Large intestine (tissue), 3 donors: ENCODE results near the gene MAML3. TPM values are rescaled to one million over a fixed set of nuclear protein-coding genes. Genes with fewer than 3 reads are reported as not detected.
"Not testable (repeated sequence)": the region's sequence is repeated elsewhere in the genome, so short reads cannot be mapped to it uniquely, and the experiment has no call there.

Source experiments
- DNase-seq, 2 donors: peaks; one replicate each; pipeline versions ENCODE4 v3.0.0 to v3.0.0-alpha.2; 2013
- H3K27ac ChIP-seq: one replicate; pipeline ENCODE4 v1.5.1; 2013; ENCODE audit warnings: low read length
- H3K27me3 ChIP-seq: 2 replicates; pipeline ENCODE4 v1.6.1; 2013; ENCODE audit warnings: low read length; ENCODE audit not compliant: control insufficient read depth, insufficient read depth
- H3K36me3 ChIP-seq: 2 replicates; pipeline ENCODE4 v1.6.1; 2013; ENCODE audit warnings: low read length; ENCODE audit not compliant: control insufficient read depth, insufficient read depth
- H3K4me1 ChIP-seq: one replicate; pipeline ENCODE4 v1.6.1; 2013; ENCODE audit warnings: low read length; ENCODE audit not compliant: control insufficient read depth, insufficient read depth
- H3K4me3 ChIP-seq: one replicate; pipeline ENCODE4 v1.5.1; 2013; ENCODE audit warnings: low read length
- H3K9me3 ChIP-seq: one replicate; pipeline ENCODE4 v1.6.1; 2013; ENCODE audit warnings: mild to moderate bottlenecking, low read depth, low read length, moderate library complexity; ENCODE audit not compliant: control insufficient read depth
- WGBS: methylation state at CpG from one replicate; pipeline ENCODE4 v1.1.5; 2013; ENCODE audit warnings: low lambda C conversion rate; ENCODE audit not compliant: insufficient coverage; 5-methylcytosine and 5-hydroxymethylcytosine counted together
- polyA plus RNA-seq: library from polyadenylated mRNA; unstranded; fragments of 120-200 nt; gene quantifications from one replicate; pipeline ENCODE4 v1.2.1, GENCODE V29; 2013

The MAML3 gene
- polyA plus RNA-seq, 1 donor = 10.6 TPM

DNA sequence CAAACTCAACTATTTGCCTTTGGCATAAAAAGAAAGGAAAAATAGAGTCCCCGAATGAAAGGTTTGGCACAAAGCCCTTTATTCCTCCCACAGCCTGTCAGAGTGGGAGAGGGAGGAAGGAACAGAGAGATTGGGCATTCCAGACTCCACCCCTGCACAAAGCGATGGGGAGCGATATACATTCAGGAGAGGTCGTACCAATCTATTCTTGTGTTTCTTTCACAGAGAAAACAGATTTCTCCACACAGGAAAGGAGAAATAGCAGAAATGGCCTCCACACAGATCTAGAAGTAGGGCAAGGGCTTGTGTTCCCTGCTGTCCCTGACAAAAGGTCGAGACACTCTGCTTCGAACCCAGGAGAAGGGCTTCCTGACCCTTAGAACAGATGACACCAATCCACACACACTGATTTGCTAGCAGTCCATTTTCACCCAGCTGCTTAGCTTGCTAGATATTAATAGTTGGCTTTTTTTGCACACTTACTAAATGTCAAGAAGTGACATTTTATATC, 197.4 kb downstream of the MAML3 start:
- no peak overlapping the region for H3K27ac ChIP-seq
- no peaks in the 10 kb centered on the region for H3K9me3 ChIP-seq
- no peaks in the 10 kb centered on the region for H3K4me1 ChIP-seq
- H3K36me3 ChIP-seq = no peaks in the 10 kb centered on the region
- DNase-seq = no peak
- no peak overlapping the region for H3K4me3 ChIP-seq
- 80% methylated on average over 1 of the region's 6 CpGs for WGBS
- no peaks in the 10 kb centered on the region for H3K27me3 ChIP-seq

DNA sequence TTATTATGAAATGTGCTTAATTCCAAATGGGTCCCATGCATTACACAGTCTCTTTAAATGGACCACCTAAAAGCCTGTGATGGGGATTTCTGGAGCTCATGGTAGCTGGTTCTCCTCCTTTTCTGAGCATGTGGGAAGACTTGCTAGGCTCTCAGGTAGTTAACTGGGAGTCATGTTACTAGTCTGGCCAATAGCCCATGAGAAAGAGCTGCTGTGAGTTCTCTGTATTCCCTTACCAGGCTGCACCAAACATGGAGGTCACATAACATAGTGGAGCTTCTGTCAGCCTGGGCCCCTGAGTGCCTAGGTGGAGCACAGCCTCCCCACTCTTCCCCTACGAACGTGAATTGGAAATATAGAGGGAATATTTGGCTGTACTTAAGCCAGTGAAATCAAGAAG, 198.4 kb downstream of the MAML3 start:
- H3K9me3 ChIP-seq = peaks cover 1% of the 10 kb centered on the region
- H3K4me3 ChIP-seq = no peak overlapping the region
- DNase-seq = no peak
- no CpG with 5 or more reads among the region's 2 CpGs for WGBS
- no peaks in the 10 kb centered on the region for H3K36me3 ChIP-seq
- no peaks in the 10 kb centered on the region for H3K27me3 ChIP-seq
- H3K27ac ChIP-seq = no peak overlapping the region
- no peaks in the 10 kb centered on the region for H3K4me1 ChIP-seq

DNA sequence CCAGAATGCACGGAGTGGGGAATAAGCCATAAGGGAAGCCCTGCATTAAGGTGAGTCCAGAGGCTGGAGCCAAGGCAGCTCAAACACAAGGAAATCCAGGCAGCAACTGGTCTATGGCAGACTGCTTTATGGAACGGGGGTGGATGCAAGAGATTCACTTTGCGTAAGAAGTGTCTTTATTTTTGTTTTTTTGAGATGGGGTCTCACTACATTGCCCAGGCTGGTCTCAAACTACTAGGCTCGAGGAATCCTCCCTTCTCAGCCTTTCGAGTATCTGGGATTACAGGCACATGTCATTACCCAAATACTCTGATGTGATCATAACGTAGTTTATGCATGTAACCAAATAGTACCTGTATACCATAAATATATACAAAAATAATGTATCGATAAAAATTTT, 199.5 kb downstream of the MAML3 start:
- no peaks in the 10 kb centered on the region for H3K4me1 ChIP-seq
- H3K4me3 ChIP-seq = no peak overlapping the region
- no peaks in the 10 kb centered on the region for H3K27me3 ChIP-seq
- 75% methylated on average over 1 of the region's 7 CpGs for WGBS
- H3K9me3 ChIP-seq = peaks cover 2% of the 10 kb centered on the region
- H3K36me3 ChIP-seq = no peaks in the 10 kb centered on the region
- H3K27ac ChIP-seq = no peak overlapping the region
- no peak for DNase-seq

DNA sequence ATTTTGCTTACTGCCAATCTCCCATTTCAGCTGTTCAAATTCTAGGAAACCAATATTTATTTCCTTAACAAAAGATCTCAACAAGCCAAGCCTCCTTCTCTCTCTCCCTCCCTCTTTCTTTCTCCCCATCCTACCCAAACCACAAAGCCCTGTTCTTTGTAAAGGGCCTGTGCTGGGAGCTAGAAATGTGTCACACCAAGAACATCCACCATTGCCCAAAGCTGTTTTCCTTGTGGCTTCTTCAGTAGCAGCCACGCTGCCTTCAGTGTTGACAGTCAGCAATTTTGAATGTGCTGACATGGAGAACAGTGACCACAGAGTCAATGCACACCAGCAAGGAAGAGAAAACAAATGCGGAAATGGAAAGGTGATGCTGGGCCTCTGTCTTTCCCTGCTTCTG, 203.0 kb downstream of the MAML3 start:
- Histone ChIP-seq H3K27me3 (no peaks in the 10 kb centered on the region), H3K36me3 (no peaks in the 10 kb centered on the region), H3K9me3 (peaks cover 2% of the 10 kb centered on the region), H3K4me3 (no peak overlapping the region), H3K4me1 (no peaks in the 10 kb centered on the region), H3K27ac (no peak overlapping the region)
- no peak for DNase-seq
- no CpG with 5 or more reads among the region's 2 CpGs for whole genome bisulfite sequencing

DNA sequence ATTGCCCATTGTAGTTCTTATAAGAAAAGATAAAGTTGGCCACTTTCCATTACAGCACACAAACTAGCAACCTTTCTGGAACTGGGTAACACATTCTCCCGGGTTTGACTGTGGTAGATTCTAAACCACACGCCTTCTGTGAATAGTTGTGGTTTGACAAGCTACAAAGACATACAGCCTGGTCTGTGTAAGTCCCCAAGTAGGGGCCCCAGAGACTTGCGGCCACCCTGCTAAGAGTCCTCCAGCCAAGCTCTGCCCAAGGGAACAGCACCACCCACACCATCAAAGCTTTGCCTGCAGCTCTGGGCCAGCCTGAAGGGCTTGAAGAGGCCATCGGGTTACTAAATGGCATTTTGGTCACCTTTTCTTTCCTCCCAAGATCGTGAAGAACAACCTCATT, 203.4 kb downstream of the MAML3 start:
- Histone ChIP-seq H3K9me3 (peaks cover 2% of the 10 kb centered on the region), H3K4me1 (no peaks in the 10 kb centered on the region), H3K27ac (no peak overlapping the region), H3K4me3 (no peak overlapping the region), H3K27me3 (no peaks in the 10 kb centered on the region), H3K36me3 (no peaks in the 10 kb centered on the region)
- DNase-seq = no peak
- WGBS = 80% methylated on average over 1 of the region's 5 CpGs

DNA sequence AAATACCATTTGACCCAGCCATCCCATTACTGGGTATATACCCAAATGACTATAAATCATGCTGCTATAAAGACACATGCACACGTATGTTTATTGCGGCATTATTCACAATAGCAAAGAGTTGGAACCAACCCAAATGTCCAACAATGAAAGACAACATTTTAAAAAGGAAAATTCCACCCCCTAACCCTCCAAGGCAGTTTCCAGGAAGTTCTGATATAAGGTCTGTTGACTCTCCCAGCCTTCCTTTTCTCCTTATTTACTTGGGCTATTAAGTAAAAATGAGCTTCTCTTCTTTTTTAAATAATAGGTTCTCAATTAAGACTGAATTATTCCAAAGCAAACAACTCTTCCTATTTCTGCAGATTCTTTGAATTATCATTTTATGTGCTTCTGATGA, 209.1 kb downstream of the MAML3 start:
- not testable (repeated sequence) for H3K9me3 ChIP-seq, H3K27ac ChIP-seq, H3K36me3 ChIP-seq, DNase-seq, H3K4me1 ChIP-seq, H3K27me3 ChIP-seq, H3K4me3 ChIP-seq
- WGBS = no CpG with 5 or more reads among the region's 2 CpGs

DNA sequence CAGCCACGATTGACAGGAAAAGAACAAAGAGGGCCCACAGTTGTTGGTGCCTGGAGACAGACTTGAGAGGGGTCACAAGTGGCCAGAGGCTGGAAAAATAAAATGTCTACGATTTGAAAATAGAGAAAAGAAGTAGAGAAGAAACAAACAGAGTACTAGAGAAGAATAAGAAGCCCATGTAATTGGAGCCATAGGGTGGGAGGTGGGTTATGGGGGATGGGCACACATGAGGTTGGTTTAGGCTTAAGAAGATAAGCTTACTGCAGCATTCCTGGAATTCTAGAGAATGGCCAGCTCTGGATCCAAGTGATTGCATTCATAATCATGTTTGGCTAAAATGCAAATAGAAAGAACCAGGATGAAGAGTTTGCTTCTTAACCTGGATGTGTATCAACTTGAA, 210.7 kb downstream of the MAML3 start:
- Histone ChIP-seq H3K36me3 (no peaks in the 10 kb centered on the region), H3K4me3 (no peak overlapping the region), H3K27me3 (no peaks in the 10 kb centered on the region), H3K27ac (no peak overlapping the region), H3K4me1 (no peaks in the 10 kb centered on the region), H3K9me3 (no peaks in the 10 kb centered on the region)
- 58% methylated on average over 2 of the region's 2 CpGs for WGBS
- no peak for DNase-seq

DNA sequence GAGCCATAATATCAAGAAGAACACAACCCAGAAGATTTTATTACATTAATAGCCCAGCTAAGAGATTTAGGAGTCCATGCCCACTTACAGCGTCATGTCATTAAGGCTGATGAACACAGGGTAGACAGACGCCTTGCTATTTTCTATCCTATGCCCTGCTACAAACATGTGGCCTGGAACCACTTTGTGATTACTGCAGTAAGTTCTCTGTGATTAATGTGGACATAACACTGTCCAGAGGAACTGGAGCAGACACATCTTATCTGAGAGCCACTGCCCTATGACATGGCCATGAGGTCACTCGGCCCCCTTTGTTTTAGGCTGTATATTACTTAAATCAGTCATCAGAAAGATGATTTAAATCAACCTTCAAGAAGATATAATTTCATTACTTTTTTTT, 211.7 kb downstream of the MAML3 start:
- Histone ChIP-seq H3K4me1 (no peaks in the 10 kb centered on the region), H3K9me3 (no peaks in the 10 kb centered on the region), H3K36me3 (no peaks in the 10 kb centered on the region), H3K4me3 (no peak overlapping the region), H3K27ac (no peak overlapping the region), H3K27me3 (no peaks in the 10 kb centered on the region)
- DNase-seq = no peak
- 60% methylated on average over 1 of the region's 3 CpGs for WGBS

DNA sequence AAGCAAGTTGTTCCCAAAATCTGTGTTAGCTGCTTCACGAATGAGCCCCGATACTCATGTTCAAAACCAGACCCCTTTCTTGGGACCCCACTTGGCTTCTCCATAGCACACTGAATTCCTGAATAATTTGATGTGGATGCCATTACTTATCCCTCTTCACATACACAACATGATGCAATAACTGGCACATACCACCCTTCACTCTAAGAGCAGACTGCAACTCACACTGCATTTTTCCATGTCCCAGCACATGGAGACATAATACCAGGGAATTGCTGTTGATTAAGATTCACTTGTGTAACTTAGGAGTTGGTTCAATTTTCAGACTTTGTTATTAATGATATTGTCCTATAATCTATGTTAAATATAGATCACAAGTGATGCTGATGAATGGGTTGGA, 213.4 kb downstream of the MAML3 start:
- Histone ChIP-seq H3K27me3 (no peaks in the 10 kb centered on the region), H3K4me3 (no peak overlapping the region), H3K27ac (no peak overlapping the region), H3K9me3 (no peaks in the 10 kb centered on the region), H3K36me3 (no peaks in the 10 kb centered on the region), H3K4me1 (no peaks in the 10 kb centered on the region)
- no peak for DNase-seq
- WGBS = no CpG with 5 or more reads among the region's 2 CpGs

DNA sequence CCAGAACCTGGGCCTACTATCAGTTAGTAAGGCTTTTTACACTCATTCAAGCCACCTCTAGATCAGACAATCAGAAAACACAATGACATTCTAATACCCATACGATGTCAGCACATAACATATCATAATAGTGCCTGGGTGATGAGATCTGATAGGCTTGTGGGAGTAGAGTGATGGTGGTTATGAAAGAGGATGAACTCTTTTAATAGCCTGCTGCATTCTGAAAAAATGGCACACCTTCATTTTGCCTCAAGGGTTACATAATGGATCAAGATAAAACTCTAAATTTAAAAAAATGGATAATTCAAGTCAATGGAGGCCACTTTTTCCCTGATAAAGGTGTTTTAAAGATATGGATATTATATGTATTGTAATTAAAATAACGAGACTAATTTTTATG, 215.6 kb downstream of the MAML3 start:
- Histone ChIP-seq H3K36me3 (no peaks in the 10 kb centered on the region), H3K4me3 (no peak overlapping the region), H3K9me3 (no peaks in the 10 kb centered on the region), H3K27me3 (no peaks in the 10 kb centered on the region), H3K4me1 (no peaks in the 10 kb centered on the region), H3K27ac (no peak overlapping the region)
- 100% methylated on average over 1 of the region's 2 CpGs for WGBS
- no peak for DNase-seq

DNA sequence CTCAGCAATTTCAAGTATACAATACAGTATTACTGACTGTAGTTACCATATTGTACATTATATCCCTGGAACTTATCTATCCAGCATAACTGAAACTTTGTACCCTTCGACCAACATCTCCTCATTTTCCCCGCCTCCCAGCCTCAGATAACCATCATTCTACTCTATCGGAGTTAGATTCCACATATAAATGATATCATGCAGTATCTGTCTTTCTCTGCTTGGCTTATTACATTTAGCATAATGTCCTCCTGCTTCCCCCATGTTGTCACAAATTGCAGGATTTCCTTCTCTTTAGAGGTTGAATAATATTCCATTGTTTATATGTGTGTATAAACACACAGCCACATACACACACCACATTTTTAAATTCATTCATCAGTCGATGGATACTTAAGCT, 218.1 kb downstream of the MAML3 start:
- no peak overlapping the region for H3K4me3 ChIP-seq
- no peak overlapping the region for H3K27ac ChIP-seq
- no peaks in the 10 kb centered on the region for H3K36me3 ChIP-seq
- no peak for DNase-seq
- no CpG with 5 or more reads among the region's 4 CpGs for WGBS
- H3K9me3 ChIP-seq = no peaks in the 10 kb centered on the region
- no peaks in the 10 kb centered on the region for H3K27me3 ChIP-seq
- H3K4me1 ChIP-seq = no peaks in the 10 kb centered on the region
